HG03039 (cell line): ENCODE data around the gene CRTC3.

Experiments used
- ATAC-seq: cut with Tn5 transposase; IDR thresholded peaks from one replicate; pipeline ENCODE4 v1.9.1; 2021; ENCODE audit warnings: mild to moderate bottlenecking, moderate library complexity; ENCODE audit not compliant: unreplicated experiment

Gene CRTC3

GRCh38 chr15:90561344-90562244 is 31.9 kb downstream of the CRTC3 start:
- ATAC-seq, result no peak

- no peak for ATAC-seq
These were observed 32.9 kb downstream of the CRTC3 start for GRCh38 chr15:90562669-90563068.

DNA sequence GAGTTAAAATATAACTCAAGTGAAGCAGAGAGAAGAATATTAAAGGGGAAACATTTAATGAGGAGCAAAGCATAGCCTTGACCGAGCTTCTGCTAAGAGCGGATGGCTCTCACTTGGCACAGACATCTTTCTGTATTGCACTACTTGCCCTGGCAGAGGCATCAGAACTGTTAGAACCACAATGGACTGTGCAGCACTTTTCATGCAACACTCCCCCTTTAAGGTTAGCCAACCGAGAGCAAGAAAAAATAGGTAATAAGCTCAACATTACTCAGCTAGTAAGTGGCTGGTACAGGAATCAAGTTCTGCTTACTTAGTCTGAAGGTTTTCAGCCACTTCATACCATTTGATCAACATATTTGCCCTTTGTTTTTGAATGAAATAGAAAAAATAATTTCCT is 33.7 kb downstream of the CRTC3 start:
- no peak for ATAC-seq

GRCh38 chr15:90564051-90564450 is 34.3 kb downstream of the CRTC3 start:
- no peak for ATAC-seq

DNA sequence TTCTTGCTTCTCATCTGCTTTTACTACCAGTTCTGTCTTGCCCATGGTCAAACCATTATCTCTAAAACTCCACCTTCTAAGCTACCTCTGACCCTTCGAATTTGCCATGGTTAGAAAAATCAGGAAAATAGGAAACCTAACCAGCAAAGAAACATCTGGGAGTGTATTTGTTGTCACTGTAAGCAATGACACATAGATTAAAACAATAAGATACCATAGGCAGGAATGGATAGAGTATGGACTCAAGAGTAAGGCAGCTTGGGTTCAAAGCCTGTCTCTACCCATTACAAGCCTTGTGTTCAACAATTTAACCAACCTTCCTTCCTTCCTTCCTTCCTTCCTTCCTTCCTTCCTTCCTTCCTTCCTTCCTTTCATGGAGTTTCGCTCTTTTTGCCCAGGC is 34.9 kb downstream of the CRTC3 start:
- ATAC-seq, result no peak

DNA sequence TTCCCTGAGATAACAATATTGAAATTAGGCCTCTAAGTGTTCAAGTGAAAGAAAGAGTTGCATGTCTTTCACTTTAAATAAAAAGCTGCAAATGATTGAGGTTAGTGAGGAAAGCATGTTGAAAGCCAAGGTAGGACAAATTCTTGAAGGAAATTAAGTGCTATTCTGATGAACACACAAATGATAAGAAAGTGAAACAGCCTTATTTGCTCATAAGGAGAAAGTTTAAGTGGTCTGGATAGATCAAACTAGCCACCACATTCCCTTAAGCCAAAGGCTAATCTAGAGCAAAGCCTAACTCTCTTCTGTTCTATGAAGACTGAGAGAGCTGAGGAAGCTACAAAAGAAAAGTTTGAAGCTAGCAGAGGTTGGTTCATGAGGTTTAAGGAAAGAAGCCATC is 36.1 kb downstream of the CRTC3 start:
- ATAC-seq, result no peak

DNA sequence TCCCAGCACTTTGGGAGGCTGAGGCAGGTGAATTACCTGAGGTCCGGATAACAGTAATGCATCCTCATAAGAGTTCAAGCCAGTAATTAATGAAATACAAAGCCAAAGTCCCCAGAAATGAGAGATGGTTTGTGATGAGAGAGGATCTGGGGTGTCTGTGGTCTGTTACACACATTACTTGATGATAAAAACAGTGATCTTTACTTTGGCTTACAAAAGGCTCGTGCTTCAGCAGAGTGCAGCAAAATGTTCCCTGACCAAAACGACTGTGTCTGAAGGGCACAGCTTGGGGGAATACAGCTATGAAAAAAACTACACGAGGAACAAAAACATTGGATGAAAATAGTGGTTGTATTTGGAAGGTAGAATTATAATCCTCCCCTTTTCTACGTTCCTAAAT is 40.9 kb downstream of the CRTC3 start:
- no peak for ATAC-seq

GRCh38 chr15:90571063-90571541 is 41.4 kb downstream of the CRTC3 start:
- no peak for ATAC-seq

GRCh38 chr15:90572893-90573292 is 43.2 kb downstream of the CRTC3 start:
- no peak for ATAC-seq

- no peak for ATAC-seq
These were observed 47.1 kb downstream of the CRTC3 start for GRCh38 chr15:90576711-90577389.

DNA sequence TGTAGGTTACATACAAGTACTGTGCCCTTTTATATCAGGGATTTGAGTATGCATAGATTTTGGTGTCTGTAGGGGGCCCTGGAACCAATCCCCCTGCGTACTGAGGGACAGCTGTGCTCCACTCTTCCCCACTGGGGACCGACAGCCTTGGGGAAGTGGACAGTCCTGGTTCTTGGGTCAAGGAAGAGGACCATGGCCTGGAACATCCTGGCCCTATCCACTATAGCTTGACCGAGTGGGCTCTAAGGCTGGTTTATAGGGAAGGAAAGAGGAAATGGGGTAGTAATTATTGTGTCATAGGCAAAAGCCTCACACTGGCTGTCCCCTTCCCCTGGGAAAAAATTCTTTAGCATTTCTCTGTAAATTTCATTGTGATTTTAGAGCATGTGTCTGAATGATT is 49.5 kb downstream of the CRTC3 start:
- ATAC-seq, result no peak

GRCh38 chr15:90580099-90580498 is 50.4 kb downstream of the CRTC3 start:
- ATAC-seq, result no peak

GRCh38 chr15:90580541-90580940 is 50.8 kb downstream of the CRTC3 start:
- ATAC-seq, result no peak

DNA sequence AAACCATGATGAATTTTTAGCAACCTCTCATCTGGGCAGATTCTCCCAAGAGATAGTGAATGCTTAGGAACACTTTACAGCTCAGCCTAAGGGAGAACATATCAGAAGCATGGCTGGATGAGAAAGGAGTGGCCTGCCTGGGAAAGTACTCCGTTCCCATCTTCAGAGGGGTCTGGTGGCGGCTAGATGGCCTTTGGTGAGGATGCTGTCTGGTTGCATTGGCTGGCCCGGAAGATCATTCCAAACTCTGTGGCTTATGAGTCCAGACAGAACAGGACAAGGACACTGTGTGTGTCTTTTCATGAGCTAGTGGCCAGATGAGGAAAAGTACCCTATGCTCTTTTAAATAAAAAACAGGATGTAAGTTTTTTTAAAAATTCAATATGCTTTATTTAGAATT is 51.2 kb downstream of the CRTC3 start:
- ATAC-seq, result no peak

DNA sequence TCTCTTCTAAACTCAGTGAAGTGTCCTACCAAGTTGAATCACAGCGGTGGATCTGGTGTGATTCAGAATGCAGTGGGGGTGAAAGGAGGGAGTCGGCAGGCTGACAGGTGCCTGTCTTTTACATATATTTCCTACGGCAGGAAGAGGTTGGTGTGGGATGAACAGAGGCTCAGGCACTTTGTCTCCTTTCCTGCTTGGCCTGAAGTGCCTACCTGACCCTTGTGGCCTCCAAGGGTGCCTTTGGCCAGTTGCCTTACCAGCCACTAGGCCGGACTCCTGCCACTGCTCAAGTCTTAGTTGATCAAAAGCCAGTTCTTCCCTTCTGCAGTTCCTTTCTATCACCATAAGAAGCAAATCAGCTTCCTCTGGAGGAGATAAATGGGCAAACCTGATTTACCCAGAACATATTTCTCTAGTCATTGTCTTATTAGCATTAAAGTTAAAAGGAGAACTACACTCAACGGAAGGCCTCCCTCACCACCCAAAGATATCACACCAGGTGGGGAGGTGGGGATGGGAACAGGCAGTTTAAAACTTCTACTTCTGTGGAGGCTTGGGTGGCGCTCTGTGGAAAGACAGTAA is 52.1 kb downstream of the CRTC3 start:
- no peak for ATAC-seq

- ATAC-seq, result no peak
These were observed 52.8 kb downstream of the CRTC3 start for GRCh38 chr15:90582553-90582952.

DNA sequence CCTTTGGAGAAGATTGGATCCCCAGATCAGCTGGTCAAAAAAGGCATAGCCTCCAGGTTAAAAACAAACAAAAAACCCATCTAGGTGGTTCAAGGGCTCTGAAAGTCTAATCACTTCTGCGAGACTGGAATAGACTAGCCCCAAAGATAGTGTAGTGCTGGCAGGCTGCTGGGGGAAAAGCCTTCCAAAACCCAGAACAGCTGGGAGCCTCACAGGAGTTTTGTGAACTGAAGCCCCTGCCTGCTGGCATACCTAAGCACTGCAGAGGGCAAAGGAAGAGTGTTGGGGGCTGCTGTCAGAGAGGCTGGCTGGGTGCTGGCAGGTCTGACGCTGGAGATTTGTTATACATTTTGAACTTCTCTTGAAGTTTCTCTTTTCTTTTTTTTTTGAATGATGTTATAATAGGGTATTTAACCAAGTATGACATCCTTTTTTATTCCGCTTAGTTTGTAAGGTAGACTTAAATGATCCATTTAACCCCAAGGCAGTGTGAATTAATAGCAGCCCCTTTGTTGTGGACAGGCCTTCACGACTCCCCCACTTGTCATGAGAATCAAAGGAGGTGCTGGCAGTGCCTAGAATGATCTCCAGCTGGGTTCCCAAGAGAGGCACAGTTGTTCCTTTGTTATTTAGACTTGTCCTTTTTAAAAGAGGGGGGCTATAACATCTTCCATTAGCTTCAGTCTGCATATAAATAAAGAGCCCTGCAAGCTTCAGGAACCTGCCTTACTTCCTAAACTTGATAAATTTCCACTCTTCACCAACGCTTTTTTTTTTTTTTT is 53.9 kb downstream of the CRTC3 start:
- no peak for ATAC-seq

DNA sequence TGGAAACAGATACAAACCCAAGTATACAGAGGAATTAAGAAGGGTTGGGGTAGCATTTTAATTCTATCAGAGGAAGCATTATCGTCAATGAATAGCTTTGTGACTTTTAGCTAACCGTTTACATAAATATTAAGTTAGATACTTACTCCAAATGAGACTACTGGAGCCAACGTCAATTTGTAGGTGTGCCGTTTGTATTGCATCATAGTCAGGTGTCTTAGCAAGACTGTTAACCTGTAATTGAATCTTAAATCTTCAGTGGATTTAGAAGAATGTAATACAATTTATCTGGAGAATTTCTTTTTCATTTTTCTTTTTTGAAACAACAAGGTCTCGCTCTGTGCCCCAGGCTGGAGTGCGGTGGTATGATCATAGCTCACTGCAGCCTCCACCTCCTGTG is 55.1 kb downstream of the CRTC3 start:
- ATAC-seq, result no peak

- ATAC-seq, result no peak
These were observed 56.1 kb downstream of the CRTC3 start for GRCh38 chr15:90585863-90586262.

GRCh38 chr15:90586948-90587347 is 57.2 kb downstream of the CRTC3 start:
- ATAC-seq, result no peak

GRCh38 chr15:90588427-90588826 is 58.7 kb downstream of the CRTC3 start:
- no peak for ATAC-seq
